HEK293 (cell line): Measurements from ENCODE around the gene CALM3.

Experiments used
- ATF2 ChIP-seq: fragments of 450-650 bp; formaldehyde crosslinking; IDR thresholded peaks from 2 replicates; pipeline ENCODE4 v1.5.1; 2016; ENCODE audit warnings: missing biosample characterization, missing genetic modification characterization, low read depth
- KLF10 ChIP-seq: fragments of 450-650 bp; IDR thresholded peaks from 2 replicates; pipeline ENCODE4 v1.5.1; 2018; ENCODE audit warnings: missing biosample characterization, mild to moderate bottlenecking, missing genetic modification characterization
- PATZ1 ChIP-seq: fragments of 450-650 bp; formaldehyde crosslinking; IDR thresholded peaks from 2 replicates; pipeline ENCODE4 v1.5.1; 2016; ENCODE audit warnings: missing biosample characterization, missing genetic modification characterization
- REPIN1 ChIP-seq: fragments of 450-650 bp; formaldehyde crosslinking; IDR thresholded peaks from 2 replicates; pipeline ENCODE4 v1.5.1; 2017; ENCODE audit warnings: missing biosample characterization, missing genetic modification characterization, low read depth
- TRIM28 ChIP-seq: IDR thresholded peaks from 2 replicates; pipeline ENCODE4 v1.6.1; 2011; ENCODE audit warnings: low read length, control low read depth, borderline replicate concordance
- WT1 ChIP-seq: fragments of 450-650 bp; formaldehyde crosslinking; IDR thresholded peaks from 2 replicates; pipeline ENCODE4 v1.5.1; 2016; ENCODE audit warnings: missing biosample characterization, missing genetic modification characterization
- YY1 ChIP-seq: fragments of 450-650 bp; formaldehyde crosslinking; IDR thresholded peaks from 2 replicates; pipeline ENCODE4 v1.5.1; 2018; ENCODE audit warnings: missing biosample characterization, missing genetic modification characterization
- ZFP37 ChIP-seq: fragments of 450-650 bp; formaldehyde crosslinking; IDR thresholded peaks from 2 replicates; pipeline ENCODE4 v1.5.1; 2016; ENCODE audit warnings: missing biosample characterization, missing genetic modification characterization
- ZFP69B ChIP-seq: fragments of 450-650 bp; formaldehyde crosslinking; IDR thresholded peaks from 2 replicates; pipeline ENCODE4 v1.5.1; 2016; ENCODE audit warnings: missing biosample characterization, missing genetic modification characterization
- ZNF140 ChIP-seq: fragments of 450-650 bp; formaldehyde crosslinking; IDR thresholded peaks from 2 replicates; pipeline ENCODE4 v1.5.1; 2016; ENCODE audit warnings: missing biosample characterization, missing genetic modification characterization
- ZNF157 ChIP-seq: fragments of 450-650 bp; formaldehyde crosslinking; IDR thresholded peaks from 2 replicates; pipeline ENCODE4 v1.5.1; 2016; ENCODE audit warnings: missing biosample characterization, missing genetic modification characterization
- ZNF169 ChIP-seq: fragments of 450-650 bp; formaldehyde crosslinking; IDR thresholded peaks from 2 replicates; pipeline ENCODE4 v1.5.1; 2016; ENCODE audit warnings: missing biosample characterization, missing genetic modification characterization
- ZNF175 ChIP-seq: fragments of 450-650 bp; formaldehyde crosslinking; IDR thresholded peaks from 2 replicates; pipeline ENCODE4 v1.5.1; 2016; ENCODE audit warnings: missing biosample characterization, missing genetic modification characterization
- ZNF2 ChIP-seq: fragments of 450-650 bp; formaldehyde crosslinking; IDR thresholded peaks from 2 replicates; pipeline ENCODE4 v1.5.1; 2016; ENCODE audit warnings: missing biosample characterization, missing genetic modification characterization
- ZNF248 ChIP-seq: fragments of 450-650 bp; formaldehyde crosslinking; IDR thresholded peaks from 2 replicates; pipeline ENCODE4 v1.5.1; 2017; ENCODE audit warnings: missing biosample characterization, missing genetic modification characterization
- ZNF266 ChIP-seq: fragments of 450-650 bp; formaldehyde crosslinking; IDR thresholded peaks from 2 replicates; pipeline ENCODE4 v1.5.1; 2016; ENCODE audit warnings: missing biosample characterization, missing genetic modification characterization, low read depth
- ZNF362 ChIP-seq: fragments of 450-650 bp; formaldehyde crosslinking; IDR thresholded peaks from 2 replicates; pipeline ENCODE4 v1.5.1; 2016; ENCODE audit warnings: missing biosample characterization, missing genetic modification characterization
- ZNF398 ChIP-seq: fragments of 450-650 bp; formaldehyde crosslinking; IDR thresholded peaks from 2 replicates; pipeline ENCODE4 v1.5.1; 2017; ENCODE audit warnings: missing biosample characterization, missing genetic modification characterization
- ZNF423 ChIP-seq: fragments of 450-650 bp; formaldehyde crosslinking; IDR thresholded peaks from 2 replicates; pipeline ENCODE4 v1.5.1; 2016; ENCODE audit warnings: missing biosample characterization, missing genetic modification characterization
- ZNF626 ChIP-seq: fragments of 450-650 bp; sonication (Bioruptor Pico); formaldehyde crosslinking; IDR thresholded peaks from 2 replicates; pipeline ENCODE4 v1.5.1; 2018; ENCODE audit warnings: missing biosample characterization, missing genetic modification characterization, inconsistent platforms
- ZNF701 ChIP-seq: fragments of 450-650 bp; formaldehyde crosslinking; IDR thresholded peaks from 2 replicates; pipeline ENCODE4 v1.5.1; 2016; ENCODE audit warnings: missing biosample characterization, missing genetic modification characterization
- ZNF76 ChIP-seq: fragments of 450-650 bp; formaldehyde crosslinking; IDR thresholded peaks from 2 replicates; pipeline ENCODE4; 2016; ENCODE audit warnings: low read depth, missing biosample characterization, missing genetic modification characterization, borderline replicate concordance
- ZNF768 ChIP-seq: fragments of 450-650 bp; formaldehyde crosslinking; IDR thresholded peaks from 2 replicates; pipeline ENCODE4 v1.5.1; 2018; ENCODE audit warnings: missing biosample characterization, mild to moderate bottlenecking, missing genetic modification characterization
- ZNF792 ChIP-seq: fragments of 450-650 bp; formaldehyde crosslinking; IDR thresholded peaks from 2 replicates; pipeline ENCODE4 v1.5.1; 2016; ENCODE audit warnings: missing biosample characterization, missing genetic modification characterization
- ZSCAN16 ChIP-seq: fragments of 450-650 bp; formaldehyde crosslinking; IDR thresholded peaks from 2 replicates; pipeline ENCODE4 v1.5.1; 2016; ENCODE audit warnings: missing biosample characterization, missing genetic modification characterization
- TF ChIP-seq, protein P1 (sequence below): fragments of 450-650 bp; formaldehyde crosslinking; IDR thresholded peaks from 2 replicates; pipeline ENCODE4; 2016; ENCODE audit warnings: missing biosample characterization, missing genetic modification characterization
- TF ChIP-seq, protein P2 (sequence below): fragments of 450-650 bp; formaldehyde crosslinking; IDR thresholded peaks from 2 replicates; pipeline ENCODE4 v1.5.1; 2016; ENCODE audit warnings: missing biosample characterization, missing genetic modification characterization
- TF ChIP-seq, protein P3 (sequence below): fragments of 450-650 bp; formaldehyde crosslinking; conservative IDR thresholded peaks from 2 replicates; pipeline ENCODE4 v1.5.1; 2016; ENCODE audit warnings: low read depth, missing biosample characterization, missing genetic modification characterization

The CALM3 gene

DNA sequence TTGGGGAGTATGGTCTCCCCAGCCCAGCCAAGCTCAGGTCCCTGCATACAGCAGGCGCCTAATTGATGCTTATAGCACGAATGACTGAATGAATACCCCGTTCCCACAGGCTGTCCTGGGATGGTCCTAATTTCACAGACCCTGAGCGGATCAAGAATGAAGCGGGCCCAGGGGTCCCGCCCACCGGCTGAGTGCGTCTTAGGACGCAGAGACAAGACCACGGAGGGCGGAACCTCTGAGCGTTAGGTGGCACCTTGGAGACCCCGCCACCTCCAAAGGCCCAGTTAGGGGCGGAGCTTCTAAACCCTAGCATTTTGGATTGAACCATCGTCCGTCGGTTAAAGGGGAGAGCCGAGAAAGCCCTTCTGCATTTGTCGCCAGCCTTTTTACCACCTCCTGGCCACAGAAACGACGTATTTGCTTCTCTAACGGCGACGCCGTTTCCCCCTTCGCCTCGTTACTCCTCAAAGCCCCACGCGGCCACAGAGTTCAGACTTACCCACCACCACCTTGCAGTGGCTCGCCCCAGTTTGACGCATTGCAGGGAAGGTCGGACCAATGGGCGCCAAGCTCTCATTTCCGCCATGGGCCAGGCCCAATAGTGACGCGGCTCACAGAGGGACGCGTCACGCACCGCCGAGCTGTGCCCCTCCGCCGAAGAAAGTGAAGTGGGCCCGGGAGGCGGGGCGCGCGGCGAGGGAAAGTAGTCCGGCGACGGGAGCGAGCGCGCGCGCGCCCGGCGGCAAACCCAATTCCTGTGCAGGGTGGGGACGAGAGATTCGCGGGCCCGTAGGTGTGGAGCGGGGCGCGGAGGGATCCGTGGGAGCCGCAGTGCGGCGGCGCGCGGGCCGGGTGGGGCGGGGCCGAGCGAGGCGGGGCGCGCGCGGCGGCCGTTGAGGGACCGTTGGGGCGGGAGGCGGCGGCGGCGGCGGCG, 479 bp upstream of the CALM3 start (continued):
- TF ChIP-seq ZNF362 (tag by site-specific recombination) = no peak
- TF ChIP-seq ZNF175 (tag by site-specific recombination) = no peak
- peak; percentile 90 for TF ChIP-seq ZNF76 (tag by site-specific recombination)
- no peak; the same call in 1 of the 2 replicates for TF ChIP-seq ZNF626 (tag by site-specific recombination)
- 0 out of 2 replicates have a peak, but pooled peaks have one; percentile 62 for TF ChIP-seq ZNF701 (tag by site-specific recombination)
- TF ChIP-seq PATZ1 (tag by site-specific recombination) = peak; percentile 82
- TF ChIP-seq, protein P1, sequence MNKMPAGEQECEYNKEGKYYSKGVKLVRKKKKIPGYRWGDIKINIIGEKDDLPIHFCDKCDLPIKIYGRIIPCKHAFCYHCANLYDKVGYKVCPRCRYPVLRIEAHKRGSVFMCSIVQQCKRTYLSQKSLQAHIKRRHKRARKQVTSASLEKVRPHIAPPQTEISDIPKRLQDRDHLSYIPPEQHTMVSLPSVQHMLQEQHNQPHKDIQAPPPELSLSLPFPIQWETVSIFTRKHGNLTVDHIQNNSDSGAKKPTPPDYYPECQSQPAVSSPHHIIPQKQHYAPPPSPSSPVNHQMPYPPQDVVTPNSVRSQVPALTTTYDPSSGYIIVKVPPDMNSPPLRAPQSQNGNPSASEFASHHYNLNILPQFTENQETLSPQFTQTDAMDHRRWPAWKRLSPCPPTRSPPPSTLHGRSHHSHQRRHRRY (tag by site-specific recombination) = no peak
- TF ChIP-seq KLF10 (tag by site-specific recombination) = peak; percentile 89
- TF ChIP-seq, protein P2, sequence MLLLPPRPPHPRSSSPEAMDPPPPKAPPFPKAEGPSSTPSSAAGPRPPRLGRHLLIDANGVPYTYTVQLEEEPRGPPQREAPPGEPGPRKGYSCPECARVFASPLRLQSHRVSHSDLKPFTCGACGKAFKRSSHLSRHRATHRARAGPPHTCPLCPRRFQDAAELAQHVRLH (tag by site-specific recombination) = peak; percentile 92
- TF ChIP-seq ZSCAN16 (tag by site-specific recombination) = no peak
- peak; percentile 97 for TF ChIP-seq ZFP69B
- TF ChIP-seq, protein P3, sequence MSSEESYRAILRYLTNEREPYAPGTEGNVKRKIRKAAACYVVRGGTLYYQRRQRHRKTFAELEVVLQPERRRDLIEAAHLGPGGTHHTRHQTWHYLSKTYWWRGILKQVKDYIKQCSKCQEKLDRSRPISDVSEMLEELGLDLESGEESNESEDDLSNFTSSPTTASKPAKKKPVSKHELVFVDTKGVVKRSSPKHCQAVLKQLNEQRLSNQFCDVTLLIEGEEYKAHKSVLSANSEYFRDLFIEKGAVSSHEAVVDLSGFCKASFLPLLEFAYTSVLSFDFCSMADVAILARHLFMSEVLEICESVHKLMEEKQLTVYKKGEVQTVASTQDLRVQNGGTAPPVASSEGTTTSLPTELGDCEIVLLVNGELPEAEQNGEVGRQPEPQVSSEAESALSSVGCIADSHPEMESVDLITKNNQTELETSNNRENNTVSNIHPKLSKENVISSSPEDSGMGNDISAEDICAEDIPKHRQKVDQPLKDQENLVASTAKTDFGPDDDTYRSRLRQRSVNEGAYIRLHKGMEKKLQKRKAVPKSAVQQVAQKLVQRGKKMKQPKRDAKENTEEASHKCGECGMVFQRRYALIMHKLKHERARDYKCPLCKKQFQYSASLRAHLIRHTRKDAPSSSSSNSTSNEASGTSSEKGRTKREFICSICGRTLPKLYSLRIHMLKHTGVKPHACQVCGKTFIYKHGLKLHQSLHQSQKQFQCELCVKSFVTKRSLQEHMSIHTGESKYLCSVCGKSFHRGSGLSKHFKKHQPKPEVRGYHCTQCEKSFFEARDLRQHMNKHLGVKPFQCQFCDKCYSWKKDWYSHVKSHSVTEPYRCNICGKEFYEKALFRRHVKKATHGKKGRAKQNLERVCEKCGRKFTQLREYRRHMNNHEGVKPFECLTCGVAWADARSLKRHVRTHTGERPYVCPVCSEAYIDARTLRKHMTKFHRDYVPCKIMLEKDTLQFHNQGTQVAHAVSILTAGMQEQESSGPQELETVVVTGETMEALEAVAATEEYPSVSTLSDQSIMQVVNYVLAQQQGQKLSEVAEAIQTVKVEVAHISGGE (tag by site-specific recombination) = 0 out of 2 replicates have a peak, but pooled peaks have one; percentile 15
- TF ChIP-seq ZNF768 (tag by site-specific recombination) = no peak
- TF ChIP-seq ZNF169 (tag by site-specific recombination) = 0 out of 2 replicates have a peak, but pooled peaks have one; percentile 29
- TF ChIP-seq ZNF266 (tag by site-specific recombination) = no peak
- no peak for TF ChIP-seq ZNF248 (tag by site-specific recombination)
- TF ChIP-seq ZNF792 (tag by site-specific recombination) = peak; percentile 100
- no peak; the same call in 1 of the 2 replicates for TF ChIP-seq ZNF398
- peak; percentile 71 for TF ChIP-seq ATF2 (tag by site-specific recombination)
- TF ChIP-seq ZNF423 (tag by site-specific recombination) = no peak
- 0 out of 2 replicates have a peak, but pooled peaks have one; percentile 26 for TF ChIP-seq REPIN1 (tag by site-specific recombination)
- peak; percentile 60 for TF ChIP-seq WT1 (tag by site-specific recombination)
- TF ChIP-seq YY1 = peak; percentile 72
- peak; percentile 73 for TF ChIP-seq ZNF2 (tag by site-specific recombination)
- no peak for TF ChIP-seq ZNF157 (tag by site-specific recombination)
- TF ChIP-seq ZFP37 (tag by site-specific recombination) = peak; percentile 80
- TF ChIP-seq ZNF140 (tag by site-specific recombination) = no peak
- peak; percentile 64; the same call in 1 of the 2 replicates for TF ChIP-seq TRIM28
